Subcutaneous abdominal adipose tissue (tissue), 5 donors: ENCODE measurements around the gene RAE1.
A peak's percentile ranks its signal among the peaks of the same experiment; 100 is the strongest.

Experiments used
- H3K27ac ChIP-seq: one replicate; pipeline ENCODE4 v1.7.0; 2013; ENCODE audit warnings: low read depth, mild to moderate bottlenecking, inconsistent platforms, low read length, moderate library complexity
- H3K27me3 ChIP-seq, 5 donors: one replicate each; pipeline ENCODE4 v1.7.0; 2013; ENCODE audit warnings: low read length in 5 of 5, inconsistent platforms in 1 of 5; ENCODE audit not compliant: control insufficient read depth in 5 of 5, insufficient read depth in 4 of 5
- H3K36me3 ChIP-seq, 5 donors: one replicate each; pipeline ENCODE4 v1.7.0; 2013; ENCODE audit warnings: low read length in 5 of 5; ENCODE audit not compliant: control insufficient read depth in 5 of 5, insufficient read depth in 5 of 5
- H3K4me1 ChIP-seq, 5 donors: one replicate each; pipeline ENCODE4 v1.7.0; 2013; ENCODE audit warnings: low read length in 5 of 5, mild to moderate bottlenecking in 3 of 5, moderate library complexity in 1 of 5; ENCODE audit not compliant: control insufficient read depth in 5 of 5, insufficient read depth in 5 of 5
- H3K4me3 ChIP-seq, 5 donors: one replicate each; pipeline ENCODE4 v1.7.0; 2013; ENCODE audit warnings: low read length in 5 of 5, low read depth in 1 of 5
- H3K9ac ChIP-seq, 5 donors: one replicate each; pipeline ENCODE4 v1.7.0; 2013; ENCODE audit warnings: low read length in 5 of 5, mild to moderate bottlenecking in 4 of 5, moderate library complexity in 3 of 5
- H3K9me3 ChIP-seq, 5 donors: one replicate each; pipeline ENCODE4 v1.7.0; 2013; ENCODE audit warnings: low read length in 5 of 5; ENCODE audit not compliant: control insufficient read depth in 5 of 5
- donor health status: healthy.
- donor health status: healthy.
- donor health status: healthy.
- donor health status: healthy.
- donor health status: healthy.

RAE1 gene

DNA sequence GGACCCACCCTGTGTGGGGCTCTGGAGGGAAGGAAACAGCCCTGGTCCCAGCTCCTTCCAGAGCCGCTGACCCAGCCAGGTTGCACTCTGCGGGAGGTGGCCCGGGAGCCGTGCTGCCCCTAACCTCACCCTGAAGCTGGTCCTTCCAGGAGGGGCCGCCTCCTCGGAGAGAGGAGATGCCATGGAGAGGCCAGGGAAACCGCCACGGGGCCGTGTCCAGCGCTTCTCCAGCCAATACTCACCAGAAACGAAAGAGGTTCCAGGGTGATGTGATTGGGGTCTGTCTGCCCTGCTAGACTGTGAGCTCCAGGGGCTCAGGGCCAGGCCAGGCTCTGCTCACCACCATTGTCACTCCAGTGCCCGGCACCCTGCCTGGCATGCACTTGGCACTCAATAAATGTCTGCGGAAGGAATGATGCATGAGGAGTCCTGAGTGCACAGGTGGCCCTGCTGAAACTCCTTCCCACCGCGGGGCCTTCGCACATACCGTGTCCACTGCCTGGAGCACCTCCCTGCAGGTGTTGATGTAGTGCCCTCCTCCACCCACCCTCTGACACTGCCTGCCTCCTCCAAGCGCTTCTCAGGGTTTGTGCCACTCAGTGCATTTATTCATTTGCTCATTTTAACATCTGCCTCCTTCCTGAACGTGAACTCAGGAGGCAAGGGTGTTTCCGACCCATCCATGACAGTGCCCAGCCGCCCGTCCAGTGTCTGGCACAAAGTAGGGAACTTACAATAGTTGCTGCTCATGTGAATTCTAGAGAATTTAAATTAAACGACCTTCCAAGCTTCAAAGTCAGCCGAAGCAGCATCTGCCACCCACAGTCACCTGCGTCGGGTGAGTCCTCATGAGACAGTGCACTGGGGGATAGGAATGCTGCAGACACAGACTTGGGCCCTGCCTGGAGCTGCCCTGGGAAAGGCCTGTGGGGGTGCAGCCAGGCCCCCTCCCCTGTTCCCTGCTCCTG, 70.5 kb downstream of the RAE1 start:
- H3K9me3 ChIP-seq: no peaks in the 10 kb centered on the region
- no peak overlapping the region for H3K4me3 ChIP-seq
- peaks cover 0 to 12% (median 9%) of the 10 kb centered on the region in 5 donors for H3K27me3 ChIP-seq
- H3K9ac ChIP-seq: no peak overlapping the region
- no peak overlapping the region for H3K27ac ChIP-seq
- no peaks in the 10 kb centered on the region for H3K36me3 ChIP-seq
- H3K4me1 ChIP-seq: peaks cover 0 to 12% (median 7%) of the 10 kb centered on the region in 5 donors

DNA sequence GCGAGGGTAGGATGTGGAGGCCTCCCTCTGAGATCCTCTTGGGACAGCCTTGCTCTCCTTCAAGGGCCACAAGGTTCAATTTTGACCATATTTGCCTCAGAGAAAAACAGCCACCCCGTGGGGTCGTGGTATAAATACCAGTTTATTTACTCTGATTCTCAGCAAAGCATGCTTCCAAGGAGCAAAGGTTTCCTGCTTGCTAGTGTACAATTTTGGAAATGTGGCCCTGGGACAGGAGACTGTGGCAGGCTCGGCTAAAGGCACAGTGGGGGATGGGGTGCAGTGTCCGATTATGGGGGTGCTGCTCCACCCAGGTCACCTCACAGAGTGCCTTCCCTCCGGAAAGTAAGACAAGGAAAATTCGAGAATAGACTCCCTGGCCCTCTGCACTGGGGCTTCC, 71.2 kb downstream of the RAE1 start:
- no peak overlapping the region for H3K27ac ChIP-seq
- peaks cover 0 to 12% (median 8%) of the 10 kb centered on the region in 5 donors for H3K27me3 ChIP-seq
- no peak overlapping the region for H3K4me3 ChIP-seq
- H3K36me3 ChIP-seq: no peaks in the 10 kb centered on the region
- peaks cover 0 to 12% (median 7%) of the 10 kb centered on the region in 5 donors for H3K4me1 ChIP-seq
- H3K9me3 ChIP-seq: no peaks in the 10 kb centered on the region
- no peak overlapping the region for H3K9ac ChIP-seq

DNA sequence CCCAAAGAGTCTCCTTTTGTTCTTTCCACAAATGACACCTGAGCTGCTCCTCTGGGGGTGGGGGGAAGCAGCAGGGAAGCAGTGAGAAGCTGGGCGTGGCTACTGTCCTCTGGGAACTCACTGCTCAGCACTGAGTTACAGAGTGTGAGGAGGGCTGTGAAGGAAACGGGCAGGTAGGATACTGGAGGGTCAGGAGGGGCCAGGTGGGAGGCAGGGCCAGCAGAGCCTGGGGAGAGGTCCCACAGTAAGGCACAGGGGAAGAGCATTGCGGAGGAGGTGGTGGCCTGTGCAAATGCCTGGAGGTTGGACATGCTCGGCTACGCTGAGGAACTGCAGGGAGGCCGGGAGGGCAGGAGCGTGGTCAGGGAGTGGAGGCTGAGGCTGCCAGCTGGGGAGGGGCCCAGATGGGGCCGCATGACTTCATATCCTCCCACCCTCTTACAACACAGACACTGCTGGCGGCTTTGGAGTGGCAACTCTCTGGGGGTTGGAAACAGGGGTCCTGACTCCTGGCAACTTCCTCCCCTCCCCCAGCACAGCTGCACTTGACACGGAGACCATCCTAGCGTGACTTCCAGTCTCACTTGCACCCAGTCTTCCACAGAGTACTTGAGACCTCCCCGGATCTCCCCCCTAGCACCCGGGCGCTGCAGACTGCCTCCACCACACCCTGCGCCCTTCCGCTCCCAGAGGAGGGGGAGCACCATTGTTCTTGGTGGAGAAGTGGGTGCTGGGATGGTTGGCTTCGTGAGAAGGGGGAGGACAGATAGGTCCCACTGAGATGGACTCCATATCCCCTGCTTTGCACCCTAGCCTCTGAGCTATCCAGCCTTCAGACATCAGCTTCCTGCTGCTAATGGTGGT, 74.3 kb downstream of the RAE1 start:
- Histone ChIP-seq H3K4me3 (no peak overlapping the region), H3K27me3 (peaks cover 0 to 12% (median 8%) of the 10 kb centered on the region in 5 donors), H3K36me3 (no peaks in the 10 kb centered on the region), H3K9me3 (no peaks in the 10 kb centered on the region), H3K9ac (peak overlapping the region in 1 of 5 donors; percentile 35), H3K27ac (no peak overlapping the region), H3K4me1 (peaks cover 0 to 20% (median 13%) of the 10 kb centered on the region in 5 donors)

DNA sequence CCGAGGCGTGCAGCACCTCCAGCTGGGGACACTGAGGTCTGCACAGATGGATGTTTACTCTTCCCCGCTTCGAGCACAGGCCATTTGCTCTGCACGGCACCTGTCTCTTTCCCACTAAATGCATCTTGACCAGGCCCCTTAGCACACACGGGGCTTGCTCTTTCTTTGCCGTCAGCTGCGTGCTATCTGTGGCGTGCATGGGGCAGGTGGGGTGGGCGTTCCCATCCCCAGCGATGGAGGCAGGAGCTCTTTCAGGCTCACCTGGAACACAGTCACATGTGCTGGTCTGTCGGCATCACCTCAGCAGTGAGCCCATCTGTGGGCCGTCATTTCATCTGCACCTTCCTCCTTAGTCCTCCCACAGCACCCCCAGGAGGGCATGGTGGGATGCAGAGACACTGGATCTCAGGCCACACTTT, 75.2 kb downstream of the RAE1 start:
- Histone ChIP-seq H3K9ac (no peak overlapping the region), H3K36me3 (no peaks in the 10 kb centered on the region), H3K27ac (no peak overlapping the region), H3K4me1 (peaks cover 0 to 26% (median 17%) of the 10 kb centered on the region in 5 donors), H3K9me3 (no peaks in the 10 kb centered on the region), H3K4me3 (no peak overlapping the region), H3K27me3 (peaks cover 0 to 5% (median 4%) of the 10 kb centered on the region in 5 donors)

DNA sequence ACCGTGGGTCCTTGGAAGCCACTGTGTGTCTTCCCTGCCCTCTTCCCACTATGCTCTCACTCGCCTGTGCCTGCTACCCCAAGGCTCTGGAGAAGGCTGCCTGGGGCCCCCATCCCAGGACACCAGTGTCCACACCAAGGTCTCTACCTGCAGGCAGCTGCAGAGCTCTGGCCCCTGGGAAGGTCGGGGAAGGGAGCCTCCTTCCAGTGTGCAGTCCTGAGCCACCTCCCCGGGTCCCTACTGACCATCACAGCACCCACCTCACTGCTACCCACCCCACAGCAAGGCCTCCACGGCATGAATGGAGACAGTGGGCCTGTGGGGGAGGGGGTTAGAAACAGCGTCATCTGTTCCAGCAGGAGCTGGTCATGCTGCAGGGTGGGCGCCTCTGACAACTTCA, 75.8 kb downstream of the RAE1 start:
- Histone ChIP-seq H3K4me3 (no peak overlapping the region), H3K27me3 (peaks cover 0 to 4% (median 0%) of the 10 kb centered on the region in 5 donors), H3K36me3 (no peaks in the 10 kb centered on the region), H3K27ac (no peak overlapping the region), H3K9ac (no peak overlapping the region), H3K9me3 (no peaks in the 10 kb centered on the region), H3K4me1 (peaks cover 0 to 29% (median 20%) of the 10 kb centered on the region in 5 donors)

DNA sequence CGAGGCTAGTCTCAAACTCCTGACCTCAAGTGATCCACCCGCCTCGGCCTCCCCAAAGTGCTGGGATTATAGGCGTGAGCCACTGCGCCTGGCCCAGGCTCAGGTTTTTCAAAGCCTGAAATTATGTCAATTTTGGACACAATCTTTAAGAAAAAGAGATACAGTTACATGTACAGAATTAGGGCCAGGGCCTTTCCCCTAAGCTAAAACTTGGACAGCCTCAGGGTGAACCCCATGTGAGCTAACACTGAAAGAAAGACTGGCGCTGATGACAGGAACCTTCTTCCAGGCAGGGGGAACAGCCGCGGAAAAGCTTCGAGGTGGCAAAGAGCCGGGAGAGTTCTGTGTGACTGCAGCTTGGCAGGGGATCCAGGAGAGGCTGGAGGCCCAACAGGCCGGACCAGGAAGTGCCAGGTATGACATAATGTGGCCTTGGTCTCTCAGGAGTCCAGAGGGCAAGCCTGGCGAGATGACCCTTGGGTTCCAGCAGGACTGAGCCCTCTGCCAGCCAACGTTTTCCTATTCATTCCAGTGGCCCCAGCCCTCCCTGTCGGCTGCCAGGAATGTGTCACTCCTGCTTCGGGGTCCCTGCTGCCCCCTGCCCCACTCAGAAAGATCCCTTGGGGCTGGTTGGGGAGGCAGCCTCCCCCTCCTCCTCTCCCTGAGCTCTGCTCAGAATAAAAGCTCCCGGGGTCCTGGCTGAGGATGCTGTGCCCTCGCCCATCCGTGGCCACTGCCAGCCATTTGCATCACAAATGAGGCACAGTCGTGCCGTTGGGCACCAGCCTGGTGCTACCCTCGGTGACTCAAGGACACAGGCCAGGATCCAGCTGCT, 77.5 kb downstream of the RAE1 start:
- Histone ChIP-seq H3K4me1 (peaks cover 0 to 38% (median 26%) of the 10 kb centered on the region in 5 donors), H3K36me3 (no peaks in the 10 kb centered on the region), H3K9ac (no peak overlapping the region), H3K9me3 (no peaks in the 10 kb centered on the region), H3K27me3 (peaks cover 0 to 2% (median 0%) of the 10 kb centered on the region in 5 donors), H3K27ac (no peak overlapping the region), H3K4me3 (no peak overlapping the region)
